PFSK-1 (cell line): ENCODE results near the gene GPR55.

Experiments
- FOXP2 ChIP-seq: optimal IDR thresholded peaks from 2 replicates; pipeline ENCODE3; 2011; ENCODE audit warnings: borderline replicate concordance, control low read depth, inconsistent platforms; ENCODE audit not compliant: insufficient read depth; ENCODE audit errors: extremely low read length, extremely low read depth
- POLR2AphosphoS5 ChIP-seq: IDR thresholded peaks from 2 replicates; pipeline ENCODE4 v1.6.1; 2012; ENCODE audit warnings: low read depth, mild to moderate bottlenecking, control low read depth, low read length, moderate library complexity
- SIN3A ChIP-seq: IDR thresholded peaks from 2 replicates; pipeline ENCODE4 v1.6.1; 2012; ENCODE audit warnings: mild to moderate bottlenecking, low read length, moderate library complexity, borderline replicate concordance; ENCODE audit not compliant: insufficient read depth
- TAF1 ChIP-seq: IDR thresholded peaks from 2 replicates; pipeline ENCODE4 v1.6.1; 2012; ENCODE audit warnings: low read length, control low read depth, borderline replicate concordance; ENCODE audit not compliant: insufficient read depth
- TF ChIP-seq, protein P1 (sequence below), 2 experiments: IDR thresholded peaks; 2 replicates each; pipeline versions ENCODE4 v1.6.1 to v1.8.0; 2011 to 2012; ENCODE audit warnings: low read depth in 2 of 2, low read length in 2 of 2, control low read depth in 1 of 2, inconsistent platforms in 1 of 2, mild to moderate bottlenecking in 1 of 2, moderate library complexity in 1 of 2; ENCODE audit not compliant: insufficient read depth in 1 of 2

Gene GPR55

DNA sequence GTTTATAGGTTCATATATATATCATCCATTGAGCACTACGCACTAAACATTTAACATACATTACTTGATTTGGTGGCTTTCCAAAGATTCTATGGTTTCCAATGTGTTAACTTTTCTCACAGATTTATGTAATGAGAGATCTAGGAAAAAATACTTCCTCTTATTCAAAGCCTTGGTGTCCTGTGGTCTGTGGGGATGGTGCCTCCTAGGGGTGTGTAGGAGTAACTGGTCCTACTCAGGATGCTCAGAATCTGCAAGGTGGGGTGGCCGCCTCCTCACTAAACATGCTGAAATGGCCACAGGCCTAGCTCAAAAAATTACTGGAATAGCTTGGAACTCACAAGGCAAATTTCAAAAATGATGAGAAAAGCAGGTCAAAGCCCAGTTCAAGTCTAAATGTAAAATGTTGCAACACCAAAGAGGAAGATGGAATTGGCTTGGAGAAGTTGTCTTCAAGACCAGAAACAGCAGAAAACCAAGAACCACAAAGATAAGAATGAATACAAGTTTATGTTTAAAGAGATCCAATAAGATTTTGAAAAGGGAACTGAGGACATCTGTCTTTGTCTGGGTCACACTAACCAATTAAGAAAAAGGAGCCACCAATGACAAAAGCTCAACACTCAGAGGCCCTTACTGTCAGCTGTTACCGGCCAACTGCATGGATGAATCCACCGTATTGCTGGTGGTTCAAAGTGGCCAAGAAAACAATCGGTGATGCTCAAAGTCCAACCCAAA, 11.5 kb downstream of the GPR55 start:
- no peak for TF ChIP-seq POLR2AphosphoS5
- TF ChIP-seq FOXP2: no peak
- no peak for TF ChIP-seq TAF1
- no peak for TF ChIP-seq SIN3A
- TF ChIP-seq, protein P1, sequence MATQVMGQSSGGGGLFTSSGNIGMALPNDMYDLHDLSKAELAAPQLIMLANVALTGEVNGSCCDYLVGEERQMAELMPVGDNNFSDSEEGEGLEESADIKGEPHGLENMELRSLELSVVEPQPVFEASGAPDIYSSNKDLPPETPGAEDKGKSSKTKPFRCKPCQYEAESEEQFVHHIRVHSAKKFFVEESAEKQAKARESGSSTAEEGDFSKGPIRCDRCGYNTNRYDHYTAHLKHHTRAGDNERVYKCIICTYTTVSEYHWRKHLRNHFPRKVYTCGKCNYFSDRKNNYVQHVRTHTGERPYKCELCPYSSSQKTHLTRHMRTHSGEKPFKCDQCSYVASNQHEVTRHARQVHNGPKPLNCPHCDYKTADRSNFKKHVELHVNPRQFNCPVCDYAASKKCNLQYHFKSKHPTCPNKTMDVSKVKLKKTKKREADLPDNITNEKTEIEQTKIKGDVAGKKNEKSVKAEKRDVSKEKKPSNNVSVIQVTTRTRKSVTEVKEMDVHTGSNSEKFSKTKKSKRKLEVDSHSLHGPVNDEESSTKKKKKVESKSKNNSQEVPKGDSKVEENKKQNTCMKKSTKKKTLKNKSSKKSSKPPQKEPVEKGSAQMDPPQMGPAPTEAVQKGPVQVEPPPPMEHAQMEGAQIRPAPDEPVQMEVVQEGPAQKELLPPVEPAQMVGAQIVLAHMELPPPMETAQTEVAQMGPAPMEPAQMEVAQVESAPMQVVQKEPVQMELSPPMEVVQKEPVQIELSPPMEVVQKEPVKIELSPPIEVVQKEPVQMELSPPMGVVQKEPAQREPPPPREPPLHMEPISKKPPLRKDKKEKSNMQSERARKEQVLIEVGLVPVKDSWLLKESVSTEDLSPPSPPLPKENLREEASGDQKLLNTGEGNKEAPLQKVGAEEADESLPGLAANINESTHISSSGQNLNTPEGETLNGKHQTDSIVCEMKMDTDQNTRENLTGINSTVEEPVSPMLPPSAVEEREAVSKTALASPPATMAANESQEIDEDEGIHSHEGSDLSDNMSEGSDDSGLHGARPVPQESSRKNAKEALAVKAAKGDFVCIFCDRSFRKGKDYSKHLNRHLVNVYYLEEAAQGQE (IDR thresholded peaks at IDR 0.05; ENCODE audit: insufficient read depth in 1 of 2, low read depth in 2 of 2, low read length in 2 of 2): no peak

DNA sequence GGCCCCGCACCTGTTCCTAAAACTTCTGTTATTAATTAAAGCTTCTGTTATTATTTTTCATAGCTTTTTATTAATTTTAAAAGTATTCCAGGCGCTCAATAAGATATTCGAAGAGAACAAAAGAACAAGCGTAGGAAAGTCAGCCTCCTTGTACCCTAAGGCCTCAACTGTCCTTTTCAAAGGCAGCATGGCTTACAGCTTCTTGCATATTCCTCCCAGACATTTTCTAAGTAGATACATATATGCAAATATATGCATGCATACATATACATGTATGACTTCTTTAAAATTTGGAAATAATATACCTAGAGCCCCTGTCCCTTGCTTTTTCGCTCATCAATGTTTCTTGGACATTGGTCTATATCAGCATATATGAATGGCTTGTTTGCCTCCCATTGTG, 12.3 kb downstream of the GPR55 start:
- TF ChIP-seq, protein P1 (IDR thresholded peaks at IDR 0.05; ENCODE audit: insufficient read depth in 1 of 2, low read depth in 2 of 2, low read length in 2 of 2): no peak
- TF ChIP-seq POLR2AphosphoS5: no peak

GRCh38 chr2:230912046-230912445, 13.0 kb downstream of the GPR55 start:
- no peak for TF ChIP-seq POLR2AphosphoS5

GRCh38 chr2:230910546-230911177, 14.4 kb downstream of the GPR55 start:
- TF ChIP-seq SIN3A (no peak), FOXP2 (no peak), TAF1 (no peak), POLR2AphosphoS5 (no peak)
- TF ChIP-seq, protein P1 (IDR thresholded peaks at IDR 0.05; ENCODE audit: insufficient read depth in 1 of 2, low read depth in 2 of 2, low read length in 2 of 2): no peak

DNA sequence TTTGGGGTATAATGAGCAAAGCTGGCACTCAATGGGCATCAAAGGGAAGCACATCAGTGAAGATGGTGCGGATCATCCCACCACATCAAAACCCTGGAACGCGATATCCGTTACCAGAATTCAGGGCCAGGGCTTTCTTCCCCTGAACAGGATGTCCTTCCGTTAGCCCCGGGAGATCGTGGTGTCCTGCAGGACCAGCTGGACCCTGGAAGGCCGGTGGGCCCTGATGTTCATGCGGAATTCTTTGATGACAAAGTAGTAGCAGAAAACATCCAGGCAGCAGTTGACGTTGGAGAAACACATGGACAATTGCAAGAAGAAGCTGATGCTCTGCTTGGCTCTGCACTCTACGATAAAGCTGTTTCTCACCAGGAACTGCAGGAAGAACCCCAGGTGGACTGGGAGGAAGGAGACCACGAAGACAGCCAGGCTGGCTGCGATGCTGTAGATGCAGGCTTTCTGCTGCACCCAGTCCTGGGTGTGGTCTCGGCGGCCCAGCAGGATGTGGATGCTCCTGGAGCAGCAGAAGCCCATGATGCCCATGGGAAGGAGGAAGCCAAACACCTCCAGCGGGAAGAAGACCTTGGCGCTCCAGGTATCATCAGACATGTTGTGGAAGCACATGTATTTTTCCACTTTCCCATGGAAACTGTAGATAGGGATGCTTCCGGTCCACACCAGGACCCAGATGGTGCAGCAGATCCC, 15.0 kb downstream of the GPR55 start:
- TF ChIP-seq TAF1: no peak
- TF ChIP-seq POLR2AphosphoS5: no peak
- TF ChIP-seq FOXP2: no peak
- TF ChIP-seq, protein P1 (IDR thresholded peaks at IDR 0.05; ENCODE audit: insufficient read depth in 1 of 2, low read depth in 2 of 2, low read length in 2 of 2): no peak
- TF ChIP-seq SIN3A: no peak
